NCI-H524 treated with DMSO at 0.1 percent for 48 hours (cell line): ENCODE results near the gene FER.
"Not testable (repeated sequence)": the region's sequence is repeated elsewhere in the genome, so short reads cannot be mapped to it uniquely, and the experiment has no call there.

Experiments used
- DNase-seq: peaks from one replicate; lab custom pipeline; 2025; lab: John Stamatoyannopoulos, UW

FER gene

DNA sequence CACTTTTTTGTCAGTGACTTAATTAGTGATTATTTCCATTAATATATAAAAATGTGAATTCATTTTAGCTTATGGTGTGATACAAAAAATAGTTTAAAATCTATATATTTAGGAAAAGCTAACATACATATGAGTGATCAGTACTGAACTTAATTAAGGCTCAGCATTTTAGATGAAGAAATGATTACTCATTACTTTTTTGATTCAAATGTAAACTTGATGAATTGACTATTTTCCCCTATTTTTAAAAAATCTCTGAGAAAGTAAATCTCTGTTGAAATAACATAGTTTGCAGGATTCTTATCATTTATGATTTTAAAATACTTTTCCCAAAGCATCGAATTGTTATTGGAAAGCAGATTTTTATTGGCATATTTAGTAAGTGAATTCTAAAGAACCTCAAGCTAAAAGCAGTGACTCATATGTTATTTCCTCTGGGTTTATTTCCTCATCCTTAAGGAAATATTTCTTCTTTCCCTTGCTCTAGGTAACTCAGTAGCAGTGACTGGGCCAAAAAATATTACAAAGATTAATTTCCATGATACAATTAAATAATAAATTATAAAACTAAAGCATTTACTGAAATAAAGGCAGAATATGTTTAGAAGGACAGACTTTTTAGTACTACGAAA lies 290.6 kb downstream of the FER start:
- no peak for DNase-seq

DNA sequence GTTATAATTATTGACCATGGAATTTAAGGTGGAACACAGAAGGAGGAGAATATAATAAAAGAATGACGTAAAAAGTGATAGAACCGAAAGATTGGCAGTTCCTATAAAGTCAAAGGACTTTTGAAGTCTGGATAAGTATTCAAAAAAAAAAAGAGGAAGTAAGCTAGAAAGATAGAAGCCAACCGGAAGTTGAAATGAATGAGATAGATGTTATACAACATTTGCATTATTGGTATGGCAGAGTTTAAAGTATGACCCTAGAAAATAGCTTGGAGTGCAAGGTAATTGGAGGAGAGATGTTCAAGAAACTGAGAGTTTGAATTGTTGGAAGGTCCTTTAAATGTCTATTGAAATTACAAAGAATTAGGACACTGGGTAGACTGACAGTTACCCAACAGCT lies 293.6 kb downstream of the FER start:
- DNase-seq: no peak

DNA sequence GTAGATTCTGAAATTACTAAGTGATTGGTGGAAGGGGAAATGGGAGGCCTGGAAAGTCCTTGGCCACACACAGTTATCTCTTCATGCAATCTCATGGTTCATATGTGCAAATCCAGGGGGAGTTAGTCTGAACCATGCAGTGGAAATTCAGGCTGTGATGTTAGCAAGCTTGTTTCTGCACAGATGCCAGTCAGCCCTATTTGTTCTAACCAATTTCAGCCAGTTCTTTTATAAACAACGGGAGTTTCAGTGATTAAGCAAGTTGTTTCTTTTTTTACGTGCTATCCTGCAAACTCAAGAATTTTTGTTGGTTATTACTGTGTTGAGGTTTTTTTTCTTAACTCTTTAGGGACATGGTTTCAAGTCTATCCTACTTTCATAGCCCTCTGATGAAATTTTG lies 298.0 kb downstream of the FER start:
- DNase-seq: no peak

DNA sequence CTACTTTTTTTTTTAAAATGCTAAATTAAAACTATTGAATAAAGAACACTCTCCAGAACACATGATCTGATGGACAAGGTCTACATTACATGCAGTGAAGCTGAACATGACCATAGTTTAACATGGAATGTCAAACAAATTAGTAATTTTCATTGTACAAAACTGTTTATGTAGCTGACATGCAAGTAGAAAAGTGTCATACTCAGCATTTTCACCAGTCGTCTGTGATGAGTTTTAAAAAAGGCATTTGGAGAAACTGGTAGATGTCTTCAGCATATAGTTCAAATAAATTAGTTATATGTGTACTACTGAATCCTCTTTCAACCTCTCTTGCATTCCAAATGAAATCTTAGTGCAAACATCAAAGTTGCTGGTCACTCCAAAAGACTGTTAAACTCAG lies 301.9 kb downstream of the FER start:
- DNase-seq: no peak

DNA sequence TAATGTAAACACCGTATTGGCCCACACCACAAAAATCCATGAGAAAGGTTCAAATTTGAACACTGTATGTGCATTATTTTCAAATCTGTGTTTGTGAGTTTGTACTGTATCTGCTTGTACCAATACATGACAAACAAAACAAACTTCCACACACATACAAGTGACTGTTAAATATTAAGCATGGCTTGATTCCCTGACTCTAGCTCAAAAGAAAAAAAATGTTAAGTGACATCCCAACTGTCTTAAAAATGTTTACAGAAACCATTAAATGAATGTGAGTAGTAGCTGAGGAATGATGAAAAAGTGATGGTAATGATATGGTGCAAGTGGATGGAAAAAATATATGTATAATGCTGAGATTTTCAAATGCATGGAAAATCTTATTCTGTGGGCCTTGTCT lies 302.6 kb downstream of the FER start:
- not testable (repeated sequence) for DNase-seq

DNA sequence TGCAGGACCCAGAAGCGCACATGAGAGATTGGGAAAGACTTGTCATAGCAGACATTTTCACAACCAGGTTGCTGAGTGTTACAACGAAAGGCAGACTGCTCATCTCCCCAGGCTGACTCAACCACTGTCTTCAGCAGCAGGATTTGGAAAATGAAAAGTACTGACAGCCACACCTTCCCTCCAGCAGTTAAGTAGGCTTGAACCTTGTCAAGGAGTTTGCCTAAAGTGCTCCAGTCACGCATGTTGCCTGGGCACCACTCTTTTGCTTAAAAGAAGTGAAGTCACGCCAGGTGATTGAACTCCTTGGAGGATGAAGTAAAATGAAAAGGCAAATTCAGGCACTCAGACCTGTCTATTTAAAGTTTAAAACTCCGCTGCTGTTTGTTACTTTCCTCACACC lies 304.5 kb downstream of the FER start:
- DNase-seq: not testable (repeated sequence)

DNA sequence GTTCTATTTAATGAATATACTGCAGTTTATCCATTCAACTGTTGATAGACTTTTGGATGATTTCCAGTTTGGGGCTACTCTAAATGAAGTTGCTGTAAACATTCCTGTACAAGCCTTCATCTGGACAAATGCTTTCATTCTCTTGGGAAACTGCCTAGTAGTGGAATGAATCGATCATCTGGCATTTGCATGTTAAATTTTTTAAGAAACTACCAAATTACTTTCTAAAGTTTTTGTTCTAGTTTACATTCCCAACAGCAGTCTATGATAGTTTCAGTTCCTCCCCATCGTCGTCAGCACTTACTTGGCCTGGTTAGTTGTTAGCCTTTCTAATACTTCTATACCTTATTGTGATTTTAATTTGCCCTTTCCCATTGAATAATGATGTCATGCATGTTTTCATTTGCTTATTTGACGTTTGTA lies 306.3 kb downstream of the FER start:
- DNase-seq: no peak

DNA sequence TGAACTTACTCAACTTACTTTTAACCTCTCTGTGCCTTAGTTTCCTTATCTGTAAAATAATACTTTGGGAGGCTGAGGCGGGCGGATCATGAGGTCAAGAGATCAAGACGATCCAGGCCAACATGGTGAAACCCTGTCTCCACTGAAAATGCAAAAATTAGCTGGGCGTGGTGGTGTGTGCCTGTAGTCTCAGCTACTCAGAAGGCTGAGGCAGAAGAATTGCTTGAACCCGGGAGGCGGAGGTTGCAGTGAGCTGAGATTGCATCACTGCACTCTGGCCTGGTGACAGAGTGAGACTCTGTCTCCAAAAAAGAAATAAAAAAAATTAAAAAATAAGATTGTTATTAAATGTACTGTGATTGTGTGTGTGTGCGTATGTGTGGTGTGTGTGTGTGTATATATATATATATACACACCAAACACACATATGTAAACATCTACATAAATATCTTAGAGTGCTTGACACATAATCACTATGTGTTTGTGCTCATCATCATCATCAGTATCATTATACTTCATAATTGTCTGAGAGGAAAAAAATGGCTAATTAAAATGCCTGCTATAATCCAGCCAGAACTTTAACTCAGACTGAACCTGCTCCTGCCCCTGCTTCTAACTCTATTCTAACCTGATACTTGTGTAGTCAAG lies 312.8 kb downstream of the FER start:
- DNase-seq: no peak

DNA sequence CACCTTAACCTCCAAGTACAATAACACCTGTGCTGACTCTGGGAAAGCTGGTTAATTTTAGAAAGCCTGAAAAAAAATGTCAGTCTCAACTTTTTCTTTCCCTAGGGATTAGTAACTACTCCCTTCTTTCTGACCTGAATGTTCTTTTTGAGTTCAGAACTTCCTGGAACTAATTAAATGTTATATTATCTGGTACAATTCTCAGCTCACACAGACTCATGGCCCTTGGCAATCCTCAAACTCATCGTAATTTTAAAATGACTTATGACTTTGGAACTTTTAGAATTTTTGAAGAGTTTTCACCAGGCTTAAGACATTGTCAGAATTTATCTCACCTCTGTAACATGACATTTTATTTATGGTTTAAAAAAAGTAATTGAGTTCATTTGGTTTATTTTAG lies 315.0 kb downstream of the FER start:
- no peak for DNase-seq

DNA sequence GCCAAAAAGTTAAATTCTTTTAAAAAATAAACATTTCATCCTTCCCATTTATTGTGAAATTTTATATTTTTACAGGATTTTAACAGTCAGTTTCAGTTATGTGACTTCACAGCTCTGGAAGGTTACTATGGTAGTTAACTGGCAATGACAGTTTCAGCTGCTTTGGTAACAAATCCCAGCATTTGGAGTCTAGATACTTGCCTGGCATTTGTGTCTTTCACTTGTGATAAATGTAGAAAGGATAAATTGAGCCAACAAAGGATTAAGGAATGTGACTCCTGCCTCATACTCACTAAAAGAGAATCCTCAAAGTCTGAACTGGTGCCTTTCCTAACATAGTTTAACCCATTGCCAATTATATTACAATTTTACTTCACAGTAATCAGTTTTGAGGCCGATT lies 315.5 kb downstream of the FER start:
- DNase-seq: no peak

DNA sequence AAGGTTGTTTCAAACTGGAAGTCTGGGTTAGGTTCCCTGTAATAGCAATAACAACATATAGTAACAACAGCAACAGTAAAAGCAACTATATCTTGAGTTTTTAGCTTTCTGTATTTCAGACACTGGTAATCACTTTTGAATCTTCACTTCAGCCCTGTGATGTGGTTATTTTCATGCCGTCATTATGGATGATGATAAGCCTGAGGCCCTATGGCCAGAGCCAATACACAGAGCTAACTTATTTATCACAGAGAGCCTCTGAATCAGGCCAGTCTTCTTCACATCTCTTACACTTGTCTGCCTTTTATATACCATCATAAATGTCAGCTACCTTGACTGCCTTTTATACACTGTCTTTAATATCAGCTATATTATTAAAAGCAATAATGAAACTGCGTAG lies 329.0 kb downstream of the FER start:
- no peak for DNase-seq

DNA sequence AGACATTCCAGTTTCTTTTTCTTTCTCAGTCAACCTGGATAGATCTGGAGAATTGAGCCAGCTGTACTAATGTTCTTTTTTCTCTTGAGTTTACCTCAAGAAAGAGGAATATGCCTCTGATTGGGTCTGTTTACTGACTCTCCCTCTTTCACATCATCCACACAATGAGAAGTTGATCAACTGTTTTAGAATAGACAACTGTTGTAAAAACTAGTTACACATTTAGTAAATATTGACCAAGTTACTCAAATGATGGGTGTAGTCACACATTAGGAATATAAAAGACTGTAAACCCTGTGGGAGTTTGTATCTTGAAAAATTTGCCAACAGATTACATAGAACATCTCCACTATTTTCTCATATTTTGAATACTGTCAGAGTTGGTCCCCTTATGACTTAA lies 330.8 kb downstream of the FER start:
- no peak for DNase-seq

DNA sequence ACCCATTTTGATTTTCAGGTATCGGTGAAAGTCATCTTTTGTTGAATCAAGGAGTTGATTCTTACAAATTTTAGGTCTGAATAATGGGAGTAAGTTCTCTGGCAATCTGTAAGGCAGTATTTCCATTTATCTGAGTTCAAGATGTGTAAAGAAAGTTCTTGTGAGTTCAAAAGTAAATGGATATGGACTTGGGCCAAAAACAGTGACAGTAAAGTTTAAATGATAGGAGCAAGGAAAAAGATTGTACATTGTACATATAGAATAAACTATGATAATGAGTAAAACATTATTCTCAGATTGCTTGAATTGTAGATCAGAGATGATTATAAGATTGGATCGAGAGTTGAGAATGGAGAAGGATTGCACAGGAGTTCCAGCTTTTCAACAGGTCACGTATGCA lies 332.8 kb downstream of the FER start:
- no peak for DNase-seq

DNA sequence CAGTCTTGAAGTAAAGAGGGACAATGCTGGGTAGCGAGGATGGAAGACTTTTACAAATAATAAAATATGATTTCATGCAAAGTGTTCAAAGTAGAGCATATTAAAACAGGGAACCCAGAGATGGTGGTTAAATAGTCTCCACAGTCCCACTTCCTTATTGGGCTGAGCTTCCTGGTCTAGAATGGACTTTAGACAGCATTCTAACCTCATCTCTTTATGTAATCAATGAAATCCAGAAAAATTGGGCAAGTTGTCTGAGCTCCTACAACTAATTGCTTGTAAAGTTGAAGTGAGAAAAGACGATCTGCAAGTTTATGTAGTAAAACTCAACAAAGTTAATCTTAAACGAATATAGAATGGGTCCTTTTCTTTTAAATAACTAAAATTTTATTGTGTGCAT lies 333.2 kb downstream of the FER start:
- DNase-seq: no peak

DNA sequence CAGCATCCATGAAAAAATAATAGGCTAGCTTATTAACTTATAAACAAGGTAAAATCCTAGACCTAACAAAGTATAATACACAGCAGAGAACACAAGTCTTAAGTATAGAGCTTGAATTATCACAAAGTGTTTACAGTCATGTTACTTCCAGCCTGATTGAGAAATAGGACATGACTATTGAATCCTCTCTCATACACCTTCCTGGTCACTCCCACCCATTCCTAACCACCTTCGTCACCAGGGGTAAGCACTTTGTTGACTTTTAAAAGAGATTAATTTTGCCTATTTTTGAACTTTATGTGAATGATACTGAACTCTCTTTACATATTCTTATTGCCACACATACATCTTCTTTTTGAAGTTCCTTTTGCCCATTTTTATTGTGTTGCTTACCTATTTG lies 336.2 kb downstream of the FER start:
- DNase-seq: no peak

DNA sequence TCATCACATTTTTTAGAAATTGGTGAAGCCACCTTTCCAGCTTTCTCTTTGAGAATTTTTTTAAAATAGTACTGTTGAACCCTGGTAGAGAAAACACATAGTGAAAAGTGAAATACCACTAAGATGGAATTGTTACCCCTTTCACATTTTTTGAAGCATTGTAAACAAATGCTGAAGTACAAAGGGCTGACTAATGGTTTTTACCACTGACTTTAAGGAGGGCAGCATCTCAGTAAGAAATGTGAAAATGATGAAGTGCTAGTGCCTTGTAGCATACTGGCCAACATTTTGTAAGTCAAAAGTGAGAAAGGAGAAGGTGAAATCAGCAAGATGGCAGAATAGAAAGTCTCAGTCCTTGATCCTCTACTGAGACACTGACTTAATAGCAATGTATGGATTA lies 341.5 kb downstream of the FER start:
- DNase-seq: no peak

DNA sequence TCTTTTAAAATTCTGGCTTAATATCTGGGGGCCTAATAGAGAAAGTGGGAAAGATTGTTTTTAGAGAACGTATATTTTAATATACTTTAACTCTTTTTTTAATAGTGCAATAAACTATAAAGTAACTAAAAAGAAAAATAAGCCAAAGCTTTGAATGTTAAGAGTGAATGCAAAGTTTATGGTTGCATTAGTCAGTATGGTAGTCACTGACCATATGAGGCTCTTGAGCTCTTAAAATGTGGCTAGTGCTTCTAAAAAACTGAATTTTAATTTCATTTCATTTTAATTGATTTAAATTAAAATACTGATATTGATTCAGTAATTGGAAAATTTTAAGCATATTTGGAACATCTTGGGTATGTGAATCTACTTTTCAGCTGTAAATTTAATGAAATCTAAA lies 351.4 kb downstream of the FER start:
- no peak for DNase-seq

DNA sequence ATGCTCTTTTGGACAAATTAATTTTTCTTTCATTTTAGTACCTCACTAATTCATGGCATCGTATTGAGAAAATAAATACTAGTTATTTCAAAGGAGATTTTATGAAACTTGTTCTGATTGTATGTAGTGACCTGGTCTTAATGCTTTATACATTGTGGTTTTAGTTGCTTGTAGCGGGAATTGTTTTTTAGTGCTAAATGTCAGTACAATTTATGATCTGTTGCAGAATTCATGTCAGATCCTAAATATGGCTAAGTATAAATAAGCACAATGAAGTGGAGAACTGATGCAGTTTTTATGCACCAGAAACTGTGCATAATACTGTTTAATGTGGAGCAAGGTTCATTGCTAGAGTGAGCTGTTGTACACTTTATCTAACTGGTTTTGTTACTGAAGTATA lies 353.3 kb downstream of the FER start:
- no peak for DNase-seq

DNA sequence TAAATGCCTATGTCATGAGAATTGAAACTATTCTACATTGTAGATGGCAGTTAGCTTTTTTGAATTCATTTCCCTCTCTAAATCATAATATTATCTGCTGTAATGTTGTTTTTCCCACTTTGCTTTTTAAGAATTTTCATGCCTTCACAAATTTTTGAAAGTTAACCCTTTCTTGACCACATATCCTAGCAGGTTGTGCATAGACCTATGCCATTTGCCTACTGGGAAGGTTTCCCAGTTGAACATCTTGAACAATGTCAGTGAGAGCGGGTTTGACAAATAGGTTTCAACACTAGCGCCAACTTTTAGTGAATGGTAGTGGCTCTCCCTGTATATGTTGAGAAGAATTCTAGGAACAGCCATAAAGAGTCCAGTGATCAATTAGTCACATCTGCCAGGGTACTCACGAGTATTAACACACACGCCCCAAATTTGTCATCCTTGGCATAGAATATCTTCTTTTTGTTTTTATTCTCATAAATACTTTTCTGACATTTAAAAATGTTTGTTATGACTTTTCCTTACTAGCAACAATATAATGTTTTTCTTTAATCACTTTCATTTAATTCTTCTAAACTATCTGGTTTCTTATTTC lies 354.5 kb downstream of the FER start:
- no peak for DNase-seq

DNA sequence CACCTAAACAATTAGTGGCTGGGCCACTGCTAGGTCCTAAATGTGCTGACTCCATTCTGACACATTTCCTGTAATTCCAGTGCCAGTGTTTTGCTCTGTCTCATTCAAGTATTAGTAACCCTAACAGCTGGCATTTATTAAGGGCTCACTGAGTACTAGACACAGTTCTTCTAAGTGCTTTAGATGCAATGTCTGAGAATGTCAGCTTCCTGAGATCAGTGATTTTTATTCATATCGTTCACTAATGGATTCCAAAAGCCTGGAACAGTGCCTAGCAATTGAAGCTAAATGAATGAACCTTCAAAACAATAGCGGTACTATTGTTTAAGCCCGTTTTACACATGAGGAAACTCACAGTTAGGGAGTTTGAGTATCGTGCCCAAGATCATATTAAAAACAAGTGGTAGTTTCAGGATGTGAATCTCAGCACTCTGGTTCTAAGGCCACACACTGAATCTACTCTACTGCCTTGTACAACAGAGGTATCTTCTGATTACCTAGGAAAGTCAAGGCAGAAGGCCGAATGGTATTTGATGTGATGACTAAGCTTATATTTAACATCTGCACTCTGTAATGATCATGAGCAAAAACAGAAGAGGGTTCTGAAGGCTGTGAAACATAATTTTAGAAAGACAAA lies 358.1 kb downstream of the FER start:
- DNase-seq: peak; percentile 43

DNA sequence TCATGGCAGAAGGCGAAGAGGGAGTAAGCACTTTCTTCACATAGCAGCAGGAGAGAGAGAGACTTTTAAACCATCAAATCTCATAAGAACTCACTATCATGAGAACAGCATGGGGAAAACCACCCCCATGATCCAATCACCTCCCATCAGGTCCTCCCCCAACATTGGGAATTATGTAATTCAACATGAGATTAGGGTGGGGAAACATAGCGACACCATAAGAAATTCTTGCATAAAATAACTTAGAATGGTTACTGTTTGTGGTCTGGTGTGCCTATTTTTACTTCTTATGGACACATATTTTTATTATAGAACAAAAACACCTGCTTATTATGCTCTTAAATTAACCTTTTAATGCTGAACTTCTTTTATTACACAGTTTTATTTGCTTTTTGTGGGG lies 364.0 kb downstream of the FER start:
- DNase-seq: no peak

DNA sequence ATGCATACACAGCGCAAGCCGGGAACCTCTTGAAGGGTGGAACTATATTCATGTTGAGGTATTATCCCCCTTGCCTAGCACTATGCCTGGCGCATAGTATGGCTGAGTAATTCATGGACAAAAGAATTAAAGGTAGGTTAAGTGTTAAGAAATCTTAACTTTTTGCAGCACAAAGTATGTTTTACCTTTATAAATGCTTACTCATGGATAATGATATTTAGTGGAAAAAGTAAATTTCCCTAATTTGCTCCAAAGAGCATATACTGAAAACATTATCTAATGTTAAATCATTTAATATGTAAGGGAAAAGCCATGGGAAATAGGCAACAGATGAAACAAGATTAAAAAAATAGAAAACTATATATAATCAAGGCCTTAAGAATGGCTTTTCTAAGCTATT lies 365.9 kb downstream of the FER start:
- no peak for DNase-seq

DNA sequence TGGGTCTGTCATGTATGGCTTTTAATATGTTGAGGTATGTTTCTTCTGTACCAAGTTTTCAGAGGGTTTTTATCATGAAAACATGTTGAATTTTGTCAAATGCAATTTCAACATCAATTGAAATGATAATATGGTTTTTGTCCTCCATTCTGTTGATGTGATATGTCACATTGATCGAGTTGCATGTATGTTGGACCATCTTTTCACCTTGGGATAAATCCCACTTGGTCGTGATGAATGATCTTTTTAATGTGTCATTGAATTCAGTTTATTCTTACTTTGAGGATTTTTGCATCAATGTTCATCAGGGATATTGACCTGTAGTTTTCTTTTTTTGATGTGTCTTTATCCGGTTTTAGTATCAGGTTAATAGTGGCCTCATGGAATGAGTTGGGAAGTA lies 373.5 kb downstream of the FER start:
- DNase-seq: no peak
